Stimulated activated naive CD4-positive, alpha-beta T cell treated with Interleukin-2 at 50 U/mL for 16 hours (primary cell): ENCODE data around the gene TBX19.
A peak's percentile ranks its signal among the peaks of the same experiment; 100 is the strongest.

Source experiments
- DNase-seq: peaks from one replicate; lab custom pipeline; 2025; lab: John Stamatoyannopoulos, UW

TBX19 gene

DNA sequence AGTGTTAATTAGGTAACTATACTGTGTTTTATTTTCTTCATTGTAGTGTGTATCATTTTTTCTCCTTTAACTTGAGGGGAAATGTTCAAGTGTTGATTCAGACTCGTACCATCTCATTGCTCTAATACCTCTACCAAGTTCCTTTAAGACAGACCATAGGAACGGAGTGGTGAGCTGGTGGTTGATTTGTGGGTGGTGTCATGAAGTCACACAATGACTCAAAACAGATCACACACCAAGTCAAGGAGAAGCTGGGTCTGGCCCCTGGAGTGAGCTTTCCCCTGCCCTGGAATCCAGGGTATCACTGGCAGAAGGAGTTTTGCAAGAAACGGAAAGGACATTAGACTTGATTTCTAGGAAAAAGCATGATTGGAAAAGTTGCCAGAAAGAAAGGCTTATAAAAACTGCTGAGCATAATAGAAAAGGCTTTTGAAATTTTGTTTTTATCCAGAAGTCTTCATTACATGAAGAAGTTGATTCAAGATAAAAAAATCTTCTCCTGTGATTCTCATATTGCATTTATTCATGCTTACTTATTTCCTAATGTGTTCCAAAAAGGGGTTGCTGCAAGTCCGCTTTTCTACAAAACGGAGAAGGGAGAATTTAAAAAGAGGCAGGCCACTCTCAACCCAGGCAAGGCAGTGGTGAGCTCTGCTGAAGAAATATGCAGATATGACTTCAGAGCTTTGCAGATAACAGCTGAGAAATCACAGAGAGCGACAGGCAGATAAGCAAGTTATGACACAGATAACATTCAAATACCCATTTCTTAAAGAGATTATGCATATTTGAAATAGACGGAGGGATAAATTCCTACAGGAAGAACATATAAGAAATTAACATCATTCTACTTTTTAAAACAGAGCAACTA is 79.7 kb downstream of the TBX19 start:
- DNase-seq = peak; percentile 29

DNA sequence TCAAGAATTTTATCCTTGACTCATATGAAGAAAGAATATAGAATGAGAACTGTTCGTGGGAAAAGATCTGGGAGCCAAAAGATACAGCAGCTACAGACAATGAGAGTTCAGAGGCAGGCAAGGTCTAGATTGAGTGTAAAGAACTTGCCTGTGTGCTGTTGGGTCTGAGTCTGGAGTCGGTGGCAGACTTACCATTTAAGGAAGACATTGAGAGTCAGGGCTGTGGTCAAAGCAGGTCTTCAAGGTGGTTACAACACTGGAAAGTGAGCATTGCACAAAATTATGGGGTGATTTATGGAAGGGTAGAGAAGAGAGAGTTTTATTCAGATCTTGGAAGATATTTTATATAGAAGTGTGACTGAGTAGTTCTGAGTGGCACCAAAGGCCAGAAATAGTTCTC is 80.6 kb downstream of the TBX19 start:
- DNase-seq = no peak

DNA sequence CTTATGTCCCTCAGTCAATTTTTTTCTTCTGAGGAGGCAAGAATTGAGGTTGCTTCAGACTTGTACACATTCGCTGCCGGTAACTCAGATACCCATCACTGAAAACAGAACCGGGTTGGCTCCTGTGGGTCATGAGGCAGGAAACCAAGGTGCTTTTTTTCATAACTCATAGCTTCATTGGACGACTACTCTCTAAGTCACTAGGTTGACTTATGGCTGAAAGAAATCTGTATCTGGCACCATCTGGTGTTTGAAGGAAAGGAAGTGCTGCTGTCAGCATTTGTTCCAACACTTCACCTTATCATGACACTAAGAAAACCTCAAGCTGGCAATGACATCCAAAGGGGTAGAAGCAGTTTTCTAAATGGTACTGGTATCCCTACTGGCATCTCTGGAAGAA is 82.3 kb downstream of the TBX19 start:
- DNase-seq = peak; percentile 47
